Mesenteric fat pad (tissue), 1 donor: Measurements from ENCODE around the gene C11orf91. TPM values are rescaled to one million over a fixed set of nuclear protein-coding genes. Genes with fewer than 3 reads are reported as not detected.
"Not testable (repeated sequence)": the region's sequence is repeated elsewhere in the genome, so short reads cannot be mapped to it uniquely, and the experiment has no call there.

Experiments used
- DNase-seq: peaks from one replicate; pipeline ENCODE4 v3.0.0-alpha.2; 2020; ENCODE audit warnings: low spot score
- total RNA-seq: library from RNA; stranded (reverse); fragmentation: NEBNext Ultra II Directional; extraction: Animal tissue kit (Norgen Biotek cat#: 25700); gene quantifications from one replicate; pipeline ENCODE4 v1.2.1, GENCODE V29; 2021
- donor health status: DM: yes; HTN: yes; CAD: no.

Gene C11orf91
- total RNA-seq, 1 donor from 2014 or later: 3.4 TPM

DNA sequence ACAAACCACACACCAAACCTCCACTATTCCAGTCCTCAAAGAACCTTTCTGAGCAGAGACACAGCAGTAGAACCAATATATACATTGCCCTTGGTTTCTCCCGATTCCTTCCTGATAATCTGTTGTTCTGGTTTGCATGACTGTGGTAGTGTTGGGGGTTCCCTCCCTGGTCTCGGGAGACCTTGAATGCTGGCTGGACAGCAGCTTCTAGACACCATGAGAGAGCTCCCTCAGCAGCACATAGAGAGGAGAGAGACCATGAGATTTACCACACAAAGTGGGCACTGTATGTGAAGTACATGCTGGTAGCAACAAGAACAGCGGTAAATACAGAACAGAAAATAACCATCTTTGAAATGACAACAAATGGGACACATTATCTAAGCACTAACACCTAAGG is 2.6 kb downstream of the C11orf91 start:
- DNase-seq: no peak

DNA sequence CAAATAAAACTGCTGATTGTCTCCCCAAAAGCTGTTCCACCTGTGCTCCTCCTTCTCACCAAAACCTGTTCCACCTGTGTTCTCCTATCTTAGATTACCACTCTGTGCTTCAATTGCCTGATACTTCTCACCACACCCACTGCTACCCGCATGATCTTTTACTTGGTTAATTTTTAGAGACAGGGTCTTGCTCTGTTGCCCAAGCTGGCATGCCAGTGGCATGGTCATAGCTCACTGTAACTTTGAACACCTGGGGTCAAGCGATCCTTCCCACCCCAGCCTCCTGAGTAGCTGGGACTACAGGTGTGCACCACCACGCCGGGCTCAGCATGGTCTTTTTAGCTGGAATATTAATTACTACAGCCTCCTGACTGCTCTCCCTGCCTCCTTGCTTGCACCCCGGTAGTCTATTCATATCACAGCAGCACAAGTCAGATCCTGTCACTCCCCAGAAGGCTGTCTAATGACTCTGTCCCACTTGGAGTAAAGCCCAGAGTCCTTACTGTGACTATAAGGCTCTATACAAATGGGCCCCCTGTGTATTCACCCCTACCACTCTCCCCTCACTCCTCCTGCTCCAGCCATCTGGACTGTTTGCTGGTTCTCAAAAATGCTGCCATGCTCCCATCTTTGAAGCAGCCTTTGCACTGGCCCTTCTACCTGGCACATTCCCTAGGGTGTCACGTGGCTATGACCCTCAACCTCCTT is 3.5 kb downstream of the C11orf91 start:
- DNase-seq: no peak

DNA sequence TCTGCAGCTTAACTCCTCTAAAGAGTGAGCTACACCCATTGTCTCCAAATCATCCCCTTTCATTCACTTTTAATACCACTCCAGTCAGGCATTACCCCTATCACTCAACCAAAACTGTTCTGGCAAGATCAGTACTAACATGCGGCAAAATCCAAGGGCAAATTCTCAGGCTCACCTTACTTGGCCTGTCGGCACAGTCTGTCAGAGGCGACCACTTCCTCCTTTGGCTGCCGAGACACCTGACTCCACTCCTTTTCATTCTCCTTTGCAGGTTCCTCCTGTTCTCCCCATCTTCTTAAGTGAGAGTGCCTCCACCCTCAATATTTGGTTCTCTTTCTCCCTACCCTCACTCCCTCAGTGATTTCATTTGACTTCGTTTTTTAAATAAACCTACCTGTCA is 4.2 kb downstream of the C11orf91 start:
- DNase-seq: no peak

DNA sequence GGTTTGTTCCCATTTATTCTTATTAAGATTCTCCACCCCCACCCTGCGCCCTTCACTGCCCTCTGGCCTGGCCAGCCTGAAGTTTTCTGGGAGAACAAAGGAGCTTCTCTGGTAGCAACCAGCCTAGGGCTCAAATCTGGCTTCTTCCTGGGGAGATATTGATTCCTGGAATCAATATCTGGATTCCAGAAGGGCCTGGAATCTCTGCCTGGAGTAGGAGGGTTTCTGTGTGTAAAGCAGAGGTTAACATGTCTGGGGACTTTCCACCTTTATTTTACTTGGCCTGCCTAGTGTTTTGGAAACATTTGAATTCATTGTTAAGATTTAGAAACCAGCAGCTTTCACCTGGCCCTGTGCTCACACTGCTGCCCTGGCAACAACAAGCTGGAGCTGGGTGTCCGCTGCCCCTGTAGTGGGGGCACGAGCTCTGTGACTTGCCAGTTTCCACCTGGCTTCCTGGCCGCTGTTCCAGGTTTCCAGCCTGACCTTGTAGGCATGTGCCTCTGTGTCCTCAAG is 5.5 kb downstream of the C11orf91 start:
- no peak for DNase-seq

DNA sequence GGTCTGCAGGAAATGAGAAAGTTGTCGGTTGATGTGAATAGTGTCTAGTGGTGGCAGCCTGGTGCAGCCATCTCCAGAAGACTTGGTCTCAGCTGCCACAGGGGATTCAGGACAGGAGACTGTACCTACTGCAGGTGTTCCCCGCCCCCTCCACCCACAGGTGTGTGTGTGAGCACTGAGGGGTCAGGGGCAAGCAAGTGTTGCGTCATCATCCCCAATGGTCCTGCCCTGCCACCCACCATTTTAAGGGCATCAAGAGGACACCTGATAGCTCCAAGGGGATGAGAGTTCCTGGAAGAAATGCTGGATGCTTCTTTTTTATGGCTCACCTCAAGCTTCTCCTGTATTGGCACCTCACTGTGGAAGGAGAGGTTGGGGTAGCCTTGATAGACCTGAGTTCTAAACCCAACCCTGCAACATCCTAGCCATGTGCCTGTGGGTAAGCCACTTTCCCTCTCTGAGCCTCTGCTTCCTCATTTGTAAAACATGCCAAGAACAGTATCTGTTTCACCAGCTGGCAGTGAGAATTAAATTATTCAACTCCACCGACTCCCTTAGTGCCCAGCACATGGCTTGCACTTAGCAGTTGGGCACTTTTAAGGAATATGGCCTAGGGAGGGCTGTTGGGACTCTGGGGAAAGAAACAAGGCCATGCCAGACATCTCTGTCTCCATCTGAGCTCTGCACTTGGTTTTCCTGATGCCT is 6.1 kb downstream of the C11orf91 start:
- no peak for DNase-seq

DNA sequence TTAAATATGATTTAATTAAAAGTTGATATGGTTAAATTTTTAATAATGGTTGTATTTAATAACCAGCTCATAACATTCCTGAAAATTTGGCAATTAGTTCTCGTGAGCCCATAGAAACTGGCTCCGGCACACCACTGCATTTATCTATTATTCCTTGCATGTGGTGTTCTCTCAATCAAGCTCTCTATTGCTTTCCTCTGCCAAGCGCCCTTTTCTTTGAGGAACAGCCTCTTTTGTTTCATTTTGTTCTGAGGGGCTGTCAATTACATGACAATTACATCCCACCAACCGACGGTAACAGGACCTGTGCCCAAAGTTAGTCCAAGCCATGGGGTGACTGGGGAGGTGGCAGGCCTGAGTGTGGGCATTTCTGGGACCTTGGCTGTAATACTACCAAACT is 8.1 kb downstream of the C11orf91 start:
- no peak for DNase-seq

DNA sequence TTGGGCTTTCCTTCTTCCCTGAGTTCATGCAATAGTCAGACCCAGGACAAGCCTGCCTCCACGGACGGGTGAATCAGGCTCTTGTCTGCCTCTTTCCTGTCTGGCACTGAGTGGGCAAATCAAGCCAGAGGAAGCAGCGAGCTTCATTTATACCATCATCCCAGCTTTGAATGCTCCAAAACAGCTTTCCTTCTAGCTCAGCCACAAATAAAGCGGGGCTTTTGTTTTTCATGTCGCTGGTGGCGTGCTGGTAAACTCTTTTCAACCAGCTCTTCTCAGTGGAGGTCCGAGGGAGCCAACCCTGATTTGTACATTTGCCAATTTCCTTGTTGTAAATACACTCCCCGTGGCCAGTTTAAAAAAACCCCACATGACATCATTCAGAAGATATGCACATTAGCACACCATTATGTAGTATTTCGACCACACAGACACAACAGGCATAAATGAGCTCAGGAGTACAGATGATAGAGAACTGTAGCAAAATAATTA is 8.6 kb downstream of the C11orf91 start:
- no peak for DNase-seq

DNA sequence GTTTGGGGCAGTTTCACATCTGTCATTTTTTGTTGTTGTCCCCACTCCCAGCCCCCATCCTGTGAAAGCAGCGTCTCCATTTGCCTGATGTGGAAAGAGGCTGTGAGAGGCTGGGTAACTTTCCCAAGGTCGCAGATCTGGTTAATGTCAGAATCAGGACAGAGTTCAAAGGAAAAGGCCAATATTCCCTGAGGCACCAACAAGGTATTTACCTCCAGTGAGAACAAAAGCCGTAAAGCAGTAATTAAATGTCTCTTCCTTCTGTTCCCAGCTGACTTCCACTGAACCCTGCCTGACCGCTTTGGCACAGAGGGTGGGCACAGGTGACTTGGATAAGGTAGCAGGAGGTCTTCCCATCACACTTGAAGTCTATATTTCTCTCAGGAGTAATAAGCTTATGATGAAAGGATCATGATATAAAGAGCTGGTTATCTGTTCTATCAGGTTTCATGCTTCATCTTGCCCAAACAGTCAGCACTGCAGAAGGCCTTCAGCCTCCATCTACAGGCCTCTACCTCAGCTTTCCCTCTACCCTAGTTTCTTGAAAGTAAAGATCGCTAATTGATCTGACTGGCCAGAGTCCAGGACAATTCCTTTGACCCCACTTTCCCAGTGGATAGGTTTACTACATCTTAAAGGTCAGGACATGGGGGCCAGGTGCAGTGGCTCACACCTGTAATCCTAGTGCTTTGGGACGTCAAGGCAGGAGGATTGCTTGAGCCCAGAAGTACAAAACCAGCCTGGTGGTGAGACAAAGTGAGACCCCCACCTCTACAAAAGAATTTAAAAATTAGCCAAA is 9.4 kb downstream of the C11orf91 start:
- no peak for DNase-seq

DNA sequence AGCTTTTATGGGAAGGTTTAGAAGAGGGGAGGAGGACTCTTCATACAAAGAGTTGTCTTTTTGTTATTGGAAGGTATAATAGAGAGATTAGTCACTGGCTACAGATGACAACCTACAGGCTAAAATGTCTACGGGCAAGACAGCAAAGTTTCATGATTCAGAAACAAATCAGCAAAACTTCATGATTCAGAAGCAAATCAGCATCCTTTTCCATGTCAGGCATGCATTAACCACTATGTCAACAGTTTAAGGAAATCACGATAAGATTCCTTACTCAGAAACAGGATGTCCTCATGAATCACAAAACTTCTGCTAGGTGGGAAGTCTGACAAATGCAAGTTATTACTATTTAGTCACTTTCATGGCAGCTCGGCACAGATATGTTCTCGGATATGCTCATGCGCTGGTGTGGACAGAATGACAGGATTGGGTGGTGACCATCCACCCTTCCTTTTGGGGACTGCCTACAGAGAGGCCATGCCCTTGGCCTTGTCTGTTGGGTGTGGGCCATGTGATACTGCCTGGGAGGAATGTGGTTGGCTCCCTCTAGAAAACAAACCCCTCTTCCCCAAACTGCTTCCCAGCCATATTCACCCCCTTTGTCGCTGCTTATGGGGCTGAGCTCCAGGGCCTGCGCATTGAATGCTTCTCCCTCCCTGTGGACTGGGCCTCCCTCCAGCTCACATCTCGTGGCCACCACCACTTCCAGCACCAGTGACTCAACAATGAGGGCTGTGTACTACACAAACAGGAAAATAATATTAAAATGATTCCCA is 10.1 kb downstream of the C11orf91 start:
- no peak for DNase-seq

DNA sequence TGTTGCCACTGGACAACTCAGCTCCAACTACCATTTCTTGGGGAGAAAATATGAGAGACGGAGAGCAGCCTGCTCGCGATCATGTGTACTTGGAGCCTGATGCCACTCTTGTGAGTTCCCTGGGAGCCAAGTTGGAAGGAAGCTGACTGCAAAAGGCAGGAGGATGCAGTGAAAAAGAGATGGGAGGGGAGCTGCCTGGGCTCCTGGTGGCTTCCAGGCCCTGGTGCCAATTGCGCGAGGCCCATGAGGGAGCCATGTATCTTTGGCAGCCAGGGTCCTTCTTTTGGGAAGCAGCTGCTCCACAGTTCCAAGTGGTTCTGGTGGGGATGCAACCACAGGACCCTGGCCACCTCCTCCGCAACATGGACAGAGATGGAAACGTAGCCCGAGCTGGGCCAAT is 11.1 kb downstream of the C11orf91 start:
- no peak for DNase-seq

DNA sequence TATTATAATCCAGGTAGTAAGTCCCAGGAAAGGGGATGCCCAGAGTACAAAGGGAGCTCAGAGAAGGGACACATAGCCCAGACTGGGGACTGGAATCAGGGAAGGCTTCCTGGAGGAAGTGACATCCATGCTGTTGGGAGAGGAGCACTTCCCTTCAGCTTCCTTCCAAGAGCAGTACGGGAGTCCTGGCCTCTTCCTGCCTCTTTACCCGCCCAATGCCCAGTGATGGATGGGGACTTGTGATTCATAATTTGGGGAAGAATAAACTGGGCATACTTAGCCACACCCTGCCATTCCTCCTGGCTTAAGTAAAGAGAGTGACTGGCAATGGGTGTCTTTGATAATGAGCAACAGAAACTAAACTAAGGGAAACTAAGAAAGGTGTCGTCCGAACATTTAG is 11.5 kb downstream of the C11orf91 start:
- no peak for DNase-seq

DNA sequence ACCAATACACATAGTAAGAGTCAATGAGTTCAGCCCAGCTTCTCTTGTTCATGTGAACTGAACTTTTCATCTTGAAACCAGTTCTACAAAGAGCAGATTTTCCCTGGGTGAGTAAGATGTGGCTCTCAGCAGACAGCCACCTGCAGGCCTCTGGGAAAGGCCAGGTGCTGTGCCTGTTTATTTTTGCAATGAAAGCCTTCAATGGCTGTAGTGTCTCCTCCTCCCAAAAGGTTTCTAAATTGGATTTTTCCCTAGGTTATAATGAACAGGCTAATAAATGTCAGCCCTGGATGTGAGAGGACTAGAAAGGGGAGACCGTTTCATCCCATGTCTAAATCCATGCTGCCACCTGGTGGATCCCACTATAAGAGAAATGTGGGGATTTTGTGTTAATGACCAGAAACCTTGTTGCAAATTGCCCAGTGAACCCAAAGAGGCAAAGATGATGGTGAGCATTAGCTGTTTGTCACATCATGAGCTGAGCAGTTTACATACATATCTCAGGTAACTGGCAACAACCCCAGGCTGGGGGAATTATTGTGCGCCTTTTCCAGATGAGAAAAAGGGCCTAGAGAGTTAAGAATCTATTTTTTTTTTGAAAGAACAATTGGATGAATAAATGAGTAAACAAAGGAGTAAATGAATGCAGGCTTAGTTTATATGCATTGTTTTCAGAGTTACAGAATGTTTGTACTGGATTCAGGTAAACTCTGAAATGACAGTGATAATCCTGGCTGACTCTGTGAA is 12.7 kb downstream of the C11orf91 start:
- no peak for DNase-seq

DNA sequence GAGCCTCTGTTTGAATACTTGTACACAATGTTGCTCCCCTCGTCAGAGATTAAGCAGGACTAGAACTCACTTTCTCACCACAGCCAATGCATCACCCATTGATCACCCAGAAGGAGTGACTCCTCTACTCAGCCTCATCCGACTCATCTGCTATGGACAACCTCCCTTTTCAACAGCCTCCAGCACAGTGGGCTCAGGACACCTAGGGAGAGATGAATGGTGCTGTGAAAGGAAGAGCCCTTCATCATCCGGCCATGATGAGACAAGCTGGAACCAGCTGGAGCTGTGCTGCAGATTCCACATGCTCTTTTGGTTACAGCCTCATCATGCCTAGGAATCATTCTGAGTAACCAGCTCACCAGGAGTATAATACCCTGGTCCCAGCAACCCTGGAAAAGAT is 15.5 kb downstream of the C11orf91 start:
- no peak for DNase-seq

DNA sequence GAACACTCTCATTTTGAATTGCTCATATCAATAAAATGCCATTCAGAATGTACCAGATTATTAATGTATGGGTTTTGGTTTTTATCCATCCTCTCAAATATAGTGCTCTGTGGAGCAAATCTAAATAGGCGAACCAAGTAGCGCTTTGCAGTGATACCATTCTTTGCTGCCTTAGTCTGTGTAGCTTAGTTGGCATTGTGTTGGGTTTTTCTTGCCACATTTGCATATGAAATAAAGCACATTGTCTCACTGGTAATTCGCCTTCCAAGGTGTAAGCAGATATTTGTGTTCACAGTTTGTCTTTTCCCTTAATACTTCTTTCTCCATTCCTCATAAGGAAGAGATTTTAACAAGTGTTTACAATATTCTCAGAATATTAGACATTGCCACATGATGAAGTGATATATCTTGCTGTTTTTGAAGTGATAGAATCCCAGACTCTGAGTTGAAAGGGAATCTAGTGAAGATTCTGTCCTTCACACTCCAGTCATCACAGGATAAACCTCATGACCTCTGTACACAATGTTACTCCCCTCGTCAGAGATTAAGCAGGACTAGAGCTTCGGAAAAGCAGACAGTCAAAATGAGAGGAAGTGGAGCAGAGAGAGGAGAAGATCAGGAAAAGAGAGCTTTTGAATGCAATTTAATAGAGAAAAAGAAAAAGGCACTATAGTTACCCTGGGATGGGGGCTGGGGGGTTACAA is 16.5 kb downstream of the C11orf91 start:
- no peak for DNase-seq

DNA sequence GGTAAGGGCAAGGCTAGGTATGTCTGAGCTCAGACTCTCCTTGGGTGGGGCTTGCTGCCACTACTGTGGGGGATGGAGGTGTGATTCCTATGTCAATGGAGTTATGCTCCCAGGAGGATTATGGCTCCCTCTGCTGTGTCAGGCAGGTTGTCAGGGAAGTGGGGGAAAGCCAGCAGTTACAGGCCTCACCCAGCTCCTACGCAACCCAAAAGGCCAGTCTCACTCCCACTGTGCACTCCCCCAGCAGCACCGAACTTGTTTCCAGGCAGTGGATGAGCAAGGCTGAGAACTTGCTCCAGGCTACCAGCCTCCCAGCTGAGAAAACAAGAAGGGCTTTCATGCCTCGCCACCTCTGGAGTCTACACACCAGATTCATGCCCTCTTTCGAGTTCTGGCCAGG is 18.2 kb downstream of the C11orf91 start:
- DNase-seq: no peak

DNA sequence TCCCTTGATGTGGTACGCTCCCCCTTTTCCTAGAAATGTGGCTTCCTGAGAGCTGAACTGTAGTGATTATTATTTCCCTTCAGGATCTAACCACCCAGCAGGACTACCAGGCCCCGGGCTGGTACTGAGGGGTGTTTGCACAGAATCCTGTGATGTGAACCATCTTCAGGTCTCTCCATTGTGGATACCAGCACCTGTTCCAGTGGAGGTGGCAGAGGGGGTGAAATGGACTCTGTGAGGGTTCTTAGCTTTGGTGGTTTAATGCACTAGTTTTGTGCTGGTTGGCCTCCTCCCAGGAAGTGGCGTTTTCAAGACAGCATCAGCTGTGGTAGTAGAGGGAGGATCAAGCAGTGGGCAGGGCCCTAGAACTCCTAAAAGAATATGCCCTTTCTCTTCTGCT is 18.6 kb downstream of the C11orf91 start:
- DNase-seq: no peak

DNA sequence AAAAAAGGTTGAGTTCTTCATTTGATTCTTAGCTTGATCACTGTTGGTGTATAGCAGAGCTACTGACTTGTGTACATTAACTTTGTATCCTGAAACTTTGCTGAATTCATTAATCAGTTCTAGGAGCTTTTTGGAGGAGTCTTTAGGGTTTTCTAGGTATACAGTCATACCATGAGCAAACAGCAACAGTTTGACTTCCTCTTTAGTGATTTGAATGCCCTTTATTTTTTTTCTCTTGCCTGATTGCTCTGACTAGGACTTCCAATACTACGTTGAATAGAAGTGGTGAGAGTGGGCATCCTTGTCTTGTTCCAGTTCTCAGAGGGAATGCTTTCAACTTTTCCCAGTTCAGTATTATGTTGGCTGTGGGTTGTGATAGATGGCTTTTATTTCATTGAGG is 22.0 kb downstream of the C11orf91 start:
- DNase-seq: not testable (repeated sequence)

DNA sequence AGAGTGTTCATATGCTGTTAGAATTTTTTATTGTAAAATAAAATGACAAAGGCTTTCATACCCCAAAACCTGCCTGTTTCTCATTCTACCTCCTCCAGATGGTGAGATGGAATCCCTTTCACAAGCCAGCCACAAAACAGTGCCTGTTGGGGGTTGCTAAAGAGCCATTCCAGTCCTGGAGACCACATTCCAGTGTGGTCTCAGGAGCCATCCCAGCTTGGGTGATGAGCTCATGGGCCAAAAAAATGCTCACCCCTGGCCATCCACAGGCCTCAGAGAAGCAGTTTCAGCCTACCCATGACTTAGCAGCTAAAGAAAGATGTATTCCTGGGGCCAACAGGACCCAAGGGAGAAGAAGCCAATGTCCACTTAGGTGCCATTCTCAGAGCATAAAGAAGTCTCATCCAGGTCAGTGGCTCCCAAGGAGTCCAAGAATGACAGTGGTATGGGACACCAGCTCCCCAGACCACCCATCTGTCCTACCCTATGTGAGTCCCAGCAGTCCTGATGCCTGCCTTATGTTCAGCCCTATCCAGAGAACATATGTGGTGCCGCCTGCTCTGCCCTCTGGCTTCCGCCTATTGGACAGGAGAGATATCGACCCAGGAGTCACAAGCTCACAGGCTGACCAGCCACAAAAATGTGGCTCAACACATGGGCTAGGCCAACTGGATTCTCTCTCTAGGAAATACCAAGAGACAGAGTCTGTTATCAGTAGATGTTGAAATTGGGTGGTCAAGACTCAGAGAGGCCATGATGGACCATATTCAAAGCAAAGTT is 26.4 kb downstream of the C11orf91 start:
- DNase-seq: no peak

DNA sequence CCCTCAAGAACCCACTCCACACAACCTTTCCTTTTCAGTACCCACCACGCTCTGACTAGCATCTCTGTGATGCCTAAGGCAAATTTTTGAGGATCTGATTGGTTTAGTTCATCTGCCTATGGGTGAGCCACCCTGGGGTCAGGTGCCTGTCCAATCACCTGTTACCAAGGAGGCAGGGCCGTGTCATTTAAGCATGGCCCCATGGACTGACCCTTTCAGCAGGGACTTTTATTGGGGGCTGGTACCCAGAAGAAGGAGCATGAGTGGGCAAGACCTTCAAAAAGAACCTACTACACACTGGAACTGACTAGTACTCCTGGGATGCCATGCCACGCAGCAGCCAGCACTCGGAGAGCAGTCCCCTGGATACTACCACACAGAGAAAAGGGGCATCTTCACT is 28.4 kb downstream of the C11orf91 start:
- no peak for DNase-seq
